ENCODE results near the gene BTBD18. TPM values are rescaled to one million over a fixed set of nuclear protein-coding genes. Genes with fewer than 3 reads are reported as not detected.

The BTBD18 gene
- total RNA-seq, 1 experiment from 2014 or later, result not detected

DNA sequence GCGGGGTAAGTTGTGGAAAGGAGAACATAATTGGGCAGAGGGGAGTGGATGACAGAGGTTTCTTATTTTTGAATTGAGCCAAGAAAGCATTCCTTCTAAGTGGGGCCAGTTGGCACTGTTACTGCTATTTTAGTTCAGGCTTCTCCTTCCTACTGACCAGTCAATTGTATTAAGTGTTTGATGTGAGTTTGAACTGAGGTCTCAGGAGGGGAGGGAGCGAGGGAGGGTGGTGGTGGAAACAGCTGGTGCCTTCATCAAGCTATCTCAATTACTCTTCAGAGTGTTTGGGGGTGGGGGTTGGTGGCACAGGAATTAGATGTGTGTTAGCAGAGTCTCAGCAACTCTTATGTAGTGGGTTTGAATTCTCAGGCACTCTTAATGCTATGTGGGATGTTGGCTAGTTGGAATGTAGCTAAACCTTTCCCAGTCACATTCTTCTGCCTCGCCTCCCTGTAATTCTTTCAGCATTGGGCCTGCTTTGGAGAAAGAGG lies 24.5 kb upstream of the BTBD18 start:
- no peak for DNase-seq (ENCODE audit: low read depth)

GRCh38 chr11:57775491-57775890 lies 23.9 kb upstream of the BTBD18 start:
- DNase-seq (ENCODE audit: low read depth), result no peak

GRCh38 chr11:57773026-57773598 lies 21.5 kb upstream of the BTBD18 start:
- DNase-seq (ENCODE audit: low read depth), result peak; percentile 52

- DNase-seq (ENCODE audit: low read depth), result no peak
These were observed 20.9 kb upstream of the BTBD18 start for GRCh38 chr11:57772562-57772961.

- no peak for DNase-seq (ENCODE audit: low read depth)
These were observed 19.7 kb upstream of the BTBD18 start for GRCh38 chr11:57771365-57771764.

- no peak for DNase-seq (ENCODE audit: low read depth)
These were observed 19.2 kb upstream of the BTBD18 start for GRCh38 chr11:57770793-57771192.

GRCh38 chr11:57764972-57765371 lies 13.4 kb upstream of the BTBD18 start:
- no peak for DNase-seq (ENCODE audit: low read depth)

- DNase-seq (ENCODE audit: low read depth), result no peak
These were observed 12.9 kb upstream of the BTBD18 start for GRCh38 chr11:57764566-57764965.

GRCh38 chr11:57764021-57764420 lies 12.4 kb upstream of the BTBD18 start:
- no peak for DNase-seq (ENCODE audit: low read depth)

DNA sequence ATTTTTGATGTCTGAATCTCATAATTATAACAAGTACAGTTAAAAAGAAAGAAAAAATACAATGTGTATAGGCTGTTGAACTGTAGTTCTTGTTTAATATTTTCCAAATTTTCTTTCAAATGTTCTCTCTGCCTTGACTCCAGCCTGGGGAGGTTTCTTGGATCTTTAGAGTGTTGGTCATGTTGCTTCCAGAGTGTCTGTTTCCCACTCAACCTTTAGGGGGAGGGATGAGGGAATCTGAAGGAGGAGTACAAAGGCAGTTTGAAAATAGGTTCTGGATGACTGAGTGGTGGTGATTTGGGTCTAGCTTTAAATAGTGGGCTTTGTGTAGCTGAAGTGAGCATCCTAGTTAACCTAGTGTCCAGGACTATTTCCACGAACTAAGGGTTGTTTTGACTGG lies 11.9 kb upstream of the BTBD18 start:
- DNase-seq (ENCODE audit: low read depth), result peak; percentile 45

DNA sequence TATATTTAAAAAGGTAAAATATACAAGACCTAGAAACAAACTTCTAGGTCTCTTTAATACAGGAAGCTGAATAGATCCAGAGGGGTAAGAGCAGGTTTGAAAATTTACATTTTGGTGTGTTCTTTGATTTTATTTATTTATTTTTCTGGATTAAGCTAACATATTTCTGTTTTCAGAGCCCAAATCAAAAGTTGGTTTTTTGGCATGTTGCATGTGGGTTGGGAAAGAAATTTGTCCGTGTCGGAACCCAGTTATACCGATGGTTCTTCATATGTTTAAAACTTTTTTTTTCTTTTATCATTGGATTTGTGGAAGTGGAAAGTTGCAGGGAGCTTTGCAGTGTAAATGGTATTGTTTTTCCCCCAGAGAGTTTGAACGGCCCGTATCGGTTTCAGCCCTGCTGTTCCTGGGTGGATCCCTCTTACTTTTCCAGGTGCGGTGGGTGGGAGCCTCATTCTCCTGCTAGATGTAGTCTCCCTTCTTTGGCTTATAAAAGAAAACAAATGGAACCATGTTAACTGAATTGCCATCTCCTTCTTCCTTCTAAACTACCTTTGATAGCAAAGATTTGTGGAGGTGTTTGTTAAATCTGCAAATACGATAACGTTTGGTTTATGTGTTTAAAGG lies 10.7 kb upstream of the BTBD18 start:
- DNase-seq (ENCODE audit: low read depth), result no peak

- DNase-seq (ENCODE audit: low read depth), result peak; percentile 96
These were observed 9.9 kb upstream of the BTBD18 start, which contains the start of gene CTNND1 for GRCh38 chr11:57761301-57762234. TSS of gene CTNND1 (plus strand) at chr11:57761802. CDS start at chr11:57791479, 29,677 bp downstream.

GRCh38 chr11:57758174-57758573 lies 6.6 kb upstream of the BTBD18 start:
- DNase-seq (ENCODE audit: low read depth), result no peak

GRCh38 chr11:57752954-57753353 lies 1.3 kb upstream of the BTBD18 start:
- DNase-seq (ENCODE audit: low read depth), result no peak

- DNase-seq (ENCODE audit: low read depth), result no peak
These were observed 443 bp downstream of the BTBD18 start for GRCh38 chr11:57751176-57751575.

DNA sequence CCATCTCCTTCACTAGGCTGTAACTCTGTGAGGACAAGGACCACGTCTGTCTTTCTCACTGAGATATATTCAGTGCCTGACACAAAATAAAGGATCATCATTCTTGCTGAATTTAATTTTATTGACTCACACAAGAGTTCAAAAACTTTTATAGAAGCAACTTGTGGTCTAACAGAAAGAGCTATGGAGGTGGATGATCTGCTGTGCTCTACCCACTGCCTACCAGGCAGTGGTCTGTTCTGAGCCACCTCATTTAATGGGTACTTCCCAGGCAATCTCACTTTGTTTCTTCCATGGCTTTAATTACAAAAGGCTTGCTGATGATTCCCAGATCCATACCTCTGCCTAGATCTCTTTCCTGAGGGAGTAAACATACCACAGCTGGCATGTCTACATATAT lies 4.7 kb downstream of the BTBD18 start:
- DNase-seq (ENCODE audit: low read depth), result no peak

GRCh38 chr11:57745206-57745605 lies 6.4 kb downstream of the BTBD18 start:
- DNase-seq (ENCODE audit: low read depth), result no peak

GRCh38 chr11:57744357-57744756 lies 7.3 kb downstream of the BTBD18 start:
- DNase-seq (ENCODE audit: low read depth), result no peak

GRCh38 chr11:57742087-57742452 lies 9.5 kb downstream of the BTBD18 start:
- DNase-seq (ENCODE audit: low read depth), result no peak

GRCh38 chr11:57741132-57742086 lies 10.2 kb downstream of the BTBD18 start, which contains the start of gene SELENOH:
TSS of gene SELENOH (plus strand) at chr11:57741491. CDS start at chr11:57741596, 105 bp downstream.
- DNase-seq (ENCODE audit: low read depth), result peak; percentile 99

DNA sequence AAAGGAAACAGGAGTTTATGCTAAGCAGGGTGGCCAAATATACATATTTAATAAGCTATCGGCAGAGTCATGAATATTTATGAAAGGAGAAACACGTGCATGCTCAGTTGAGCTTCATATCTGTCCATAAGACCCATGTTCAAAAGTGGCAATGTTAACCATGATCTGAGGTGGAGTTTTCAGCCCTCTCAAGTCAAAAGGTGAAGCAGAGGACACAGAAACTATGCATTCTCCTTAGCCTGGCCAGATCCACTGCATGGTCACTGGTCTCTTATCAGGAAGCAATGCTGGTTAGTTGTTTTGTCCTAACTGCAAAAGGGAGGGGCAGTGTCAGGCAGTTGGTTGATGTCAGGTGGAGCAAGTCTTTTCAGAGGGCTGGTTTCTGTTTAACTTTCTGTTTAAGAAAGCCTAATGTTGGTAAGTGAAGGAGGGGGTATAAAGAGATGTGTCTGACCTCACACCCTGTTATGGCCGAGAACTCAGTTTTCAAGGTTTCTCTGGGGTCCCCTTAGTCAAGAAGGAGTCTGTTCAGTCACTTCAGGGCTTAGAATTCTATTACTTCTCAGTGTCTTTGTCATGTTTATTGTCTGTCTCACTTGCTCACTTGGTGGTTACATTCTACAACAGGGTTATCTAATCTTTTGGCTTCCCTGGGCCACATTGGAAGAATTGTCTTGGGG lies 15.9 kb downstream of the BTBD18 start:
- no peak for DNase-seq (ENCODE audit: low read depth)

Data from Daoy (cell line).